Transverse colon (tissue), 4 donors: ENCODE data around the gene GLIS2. TPM values are rescaled to one million over a fixed set of nuclear protein-coding genes. Genes with fewer than 3 reads are reported as not detected.
A peak's percentile ranks its signal among the peaks of the same experiment; 100 is the strongest.

Experiments
- DNase-seq: peaks from one replicate; pipeline ENCODE4 v3.0.0-alpha.2; 2019
- H3K27ac ChIP-seq, 4 donors: fragments of 200-600 bp; sonication (generic); 2 replicates each; pipeline ENCODE4 v1.5.1; 2016 to 2018; ENCODE audit warnings: inconsistent platforms in 4 of 4
- H3K27me3 ChIP-seq: fragments of 200-600 bp; sonication (generic); 2 replicates; pipeline ENCODE4 v1.5.1; 2017; ENCODE audit warnings: inconsistent platforms
- H3K36me3 ChIP-seq, 4 donors: fragments of 200-600 bp; sonication (generic); 2 replicates each; pipeline ENCODE4 v1.5.1; 2017 to 2019; ENCODE audit warnings: inconsistent platforms in 4 of 4
- H3K4me1 ChIP-seq, 4 donors: fragments of 200-600 bp; sonication (generic); 2 replicates each; pipeline ENCODE4 v1.5.1; 2017 to 2020; ENCODE audit warnings: inconsistent platforms in 4 of 4
- H3K4me3 ChIP-seq, 4 donors: fragments of 200-600 bp; sonication (generic); 1 replicate in 1 of 4; 2 replicates in 3 of 4; pipeline versions ENCODE4 v1.5.1 to v1.6.1; 2017 to 2019; ENCODE audit warnings: inconsistent platforms in 4 of 4
- H3K9me3 ChIP-seq, 2 donors: fragments of 200-600 bp; sonication (generic); 2 replicates each; pipeline ENCODE4 v1.5.1; 2017 to 2019; ENCODE audit warnings: inconsistent platforms in 2 of 2
- EP300 ChIP-seq: sonication (generic); formaldehyde crosslinking; IDR thresholded peaks from one replicate; pipeline ENCODE4 v1.6.1; 2017; ENCODE audit warnings: antibody characterized with exemption, low read depth
- POLR2A ChIP-seq: fragments of 450-650 bp; IDR thresholded peaks from one replicate; pipeline ENCODE4 v1.6.1; 2016; ENCODE audit warnings: antibody characterized with exemption, mild to moderate bottlenecking, moderate library complexity
- POLR2AphosphoS5 ChIP-seq, 3 donors: sonication (generic); formaldehyde crosslinking; IDR thresholded peaks; one replicate each; pipeline ENCODE4 v1.6.1; 2016; ENCODE audit warnings: antibody characterized with exemption in 3 of 3
- WGBS, 2 donors: methylation state at CpG; one replicate each; pipeline ENCODE4 v1.1.5; 2018; ENCODE audit warnings: low coverage in 1 of 2; 5-methylcytosine and 5-hydroxymethylcytosine counted together
- in situ Hi-C, 4 donors: fragments of 200-750 bp; cut with MboI; loops; one replicate each; pipeline versions ENCODE4 v1.15.0 to v1.15.1; 2017; ENCODE audit warnings: low sequenced_read_pairs in 3 of 4, low pct_ligation_motif_present in 1 of 4, low pct_unique_long_range_greater_than_20kb in 1 of 4
- intact Hi-C: fragments of 100-400 bp; cut with DNase I; formaldehyde crosslinking; loops from one replicate; pipeline ENCODE4 v1.15.1; 2023; ENCODE audit warnings: low total_unique reads
- total RNA-seq, 4 donors: library from RNA; depleted of rRNA; stranded (reverse); fragments of >200 nt; gene quantifications; one replicate each; pipeline ENCODE4 v1.1.0, GENCODE V29; 2016
- TF ChIP-seq, protein P1 (sequence below), 5 experiments: fragments of 200-600 bp in 3 of 5; fragments of 450-650 bp in 2 of 5; sonication (generic) in 3 of 5; IDR thresholded peaks; 1 replicate in 2 of 5; 2 replicates in 3 of 5; pipeline ENCODE4 v1.5.1; 2016 to 2017; ENCODE audit warnings: antibody characterized with exemption in 5 of 5, inconsistent platforms in 3 of 5, mild to moderate bottlenecking in 2 of 5, moderate library complexity in 1 of 5

The GLIS2 gene
- total RNA-seq, 4 donors from 2014 or later: 0.68 to 5.0 (median 1.8) TPM

DNA sequence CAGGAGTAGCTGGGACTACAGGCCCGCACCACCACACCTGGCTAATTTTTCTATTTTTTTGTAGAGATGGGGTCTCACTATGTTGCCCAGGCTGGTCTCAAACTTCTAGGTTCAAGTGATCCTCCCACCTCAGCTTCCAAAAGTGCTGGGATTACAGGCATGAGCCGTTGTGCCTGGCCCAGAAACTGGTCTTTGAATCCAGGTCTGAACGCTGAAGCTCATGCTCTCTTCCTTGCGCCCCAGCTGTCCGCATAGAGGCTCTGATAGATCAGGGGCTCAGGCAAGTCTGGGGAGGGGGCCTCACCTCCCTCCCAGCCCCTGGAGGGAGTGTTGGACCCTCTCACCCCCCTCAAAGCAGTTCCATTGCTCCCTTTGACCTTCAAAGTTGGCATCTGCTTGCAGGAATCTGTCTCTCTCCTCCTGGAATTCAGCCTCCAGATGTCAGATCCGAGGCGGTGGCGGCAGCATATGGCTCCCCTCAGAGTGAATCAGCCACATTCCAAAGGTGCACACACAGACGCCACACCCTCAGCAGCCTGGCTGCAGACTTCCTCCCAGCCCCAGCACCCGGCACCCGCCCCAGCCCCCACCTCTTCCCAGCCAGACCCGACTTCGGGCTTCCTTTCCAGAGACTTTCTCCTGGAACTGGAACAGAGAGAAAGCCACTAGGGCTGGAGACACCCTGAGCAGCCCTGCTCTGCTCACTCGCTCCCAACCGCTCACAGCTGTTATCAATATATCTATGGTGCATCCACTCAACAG, 16.9 kb upstream of the GLIS2 start:
- intact Hi-C loops: no loop called here
- H3K27me3 ChIP-seq: no peaks in the 10 kb centered on the region
- no peak overlapping the region for H3K4me3 ChIP-seq
- H3K9me3 ChIP-seq: no peaks in the 10 kb centered on the region
- peak overlapping the region; percentile 71 to 89 (median 81) for H3K27ac ChIP-seq
- WGBS, 2 donors: 29 to 60% methylated on average over 2 to 15 of the region's 15 CpGs
- in situ Hi-C loops: no loop called here
- TF ChIP-seq EP300: no peak
- TF ChIP-seq POLR2AphosphoS5 (IDR thresholded peaks at IDR 0.05): peak; percentile 28 to 73 (median 71)
- TF ChIP-seq, protein P1, sequence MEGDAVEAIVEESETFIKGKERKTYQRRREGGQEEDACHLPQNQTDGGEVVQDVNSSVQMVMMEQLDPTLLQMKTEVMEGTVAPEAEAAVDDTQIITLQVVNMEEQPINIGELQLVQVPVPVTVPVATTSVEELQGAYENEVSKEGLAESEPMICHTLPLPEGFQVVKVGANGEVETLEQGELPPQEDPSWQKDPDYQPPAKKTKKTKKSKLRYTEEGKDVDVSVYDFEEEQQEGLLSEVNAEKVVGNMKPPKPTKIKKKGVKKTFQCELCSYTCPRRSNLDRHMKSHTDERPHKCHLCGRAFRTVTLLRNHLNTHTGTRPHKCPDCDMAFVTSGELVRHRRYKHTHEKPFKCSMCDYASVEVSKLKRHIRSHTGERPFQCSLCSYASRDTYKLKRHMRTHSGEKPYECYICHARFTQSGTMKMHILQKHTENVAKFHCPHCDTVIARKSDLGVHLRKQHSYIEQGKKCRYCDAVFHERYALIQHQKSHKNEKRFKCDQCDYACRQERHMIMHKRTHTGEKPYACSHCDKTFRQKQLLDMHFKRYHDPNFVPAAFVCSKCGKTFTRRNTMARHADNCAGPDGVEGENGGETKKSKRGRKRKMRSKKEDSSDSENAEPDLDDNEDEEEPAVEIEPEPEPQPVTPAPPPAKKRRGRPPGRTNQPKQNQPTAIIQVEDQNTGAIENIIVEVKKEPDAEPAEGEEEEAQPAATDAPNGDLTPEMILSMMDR (IDR thresholded peaks at IDR 0.05): no peak
- H3K36me3 ChIP-seq: no peaks in the 10 kb centered on the region
- H3K4me1 ChIP-seq: peaks cover 15 to 24% (median 20%) of the 10 kb centered on the region in 4 donors
- DNase-seq: peak; percentile 88

DNA sequence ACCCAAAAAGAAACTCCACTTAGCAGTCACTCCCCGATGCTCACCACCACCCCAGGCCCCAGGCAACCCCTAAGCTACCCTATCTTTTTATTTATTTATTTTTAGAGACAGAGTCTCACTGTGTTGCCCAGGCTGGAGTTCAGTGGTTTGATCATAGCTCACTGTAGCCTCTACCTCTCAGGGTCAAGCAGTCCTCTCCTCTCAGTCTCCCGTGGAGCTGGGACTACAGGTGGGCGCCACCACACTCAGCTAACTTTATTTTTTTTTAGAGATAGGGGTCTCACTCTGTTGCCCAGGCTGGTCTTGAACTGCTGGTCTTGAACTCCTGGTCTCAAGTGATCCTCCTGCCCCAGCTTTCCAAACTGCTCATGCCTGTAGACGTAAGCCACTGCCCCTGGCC, 14.7 kb upstream of the GLIS2 start:
- in situ Hi-C loops (no loop called here), intact Hi-C loops (no loop called here)

DNA sequence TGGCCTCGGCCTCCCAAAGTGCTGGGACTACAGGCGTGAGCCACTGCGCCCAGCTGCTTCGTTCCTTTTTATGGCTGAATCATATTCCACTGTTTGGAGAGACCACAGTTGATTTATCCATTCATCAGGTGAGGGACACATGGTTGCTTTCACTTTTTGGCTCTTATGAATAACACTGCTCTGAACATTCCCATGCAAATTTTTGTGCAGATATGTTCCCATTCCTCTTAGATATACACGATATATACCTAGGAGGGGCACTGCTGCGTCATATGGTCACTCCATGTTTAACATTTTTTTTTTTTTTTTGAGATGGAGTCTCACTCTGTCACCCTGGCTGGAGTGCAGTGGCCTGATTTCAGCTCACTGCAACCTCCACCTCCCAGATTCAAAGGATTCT, 13.9 kb upstream of the GLIS2 start:
- WGBS, 2 donors: 93 to 94% methylated on average over 2 to 6 of the region's 6 CpGs
- intact Hi-C loops (no loop called here), in situ Hi-C loops (no loop called here)
- DNase-seq: no peak
- Histone ChIP-seq H3K27me3 (no peaks in the 10 kb centered on the region), H3K36me3 (no peaks in the 10 kb centered on the region), H3K4me1 (peaks cover 16 to 22% (median 20%) of the 10 kb centered on the region in 4 donors), H3K27ac (no peak overlapping the region), H3K9me3 (no peaks in the 10 kb centered on the region), H3K4me3 (no peak overlapping the region)
- TF ChIP-seq EP300 (no peak), POLR2A (no peak), POLR2AphosphoS5 (IDR thresholded peaks at IDR 0.05) (no peak)
- TF ChIP-seq, protein P1 (IDR thresholded peaks at IDR 0.05): no peak

More for the DNA sequence above, 14.7 kb upstream of the GLIS2 start:
- Histone ChIP-seq H3K27ac (no peak overlapping the region), H3K9me3 (no peaks in the 10 kb centered on the region), H3K4me1 (peaks cover 12 to 19% (median 16%) of the 10 kb centered on the region in 4 donors), H3K4me3 (no peak overlapping the region), H3K27me3 (no peaks in the 10 kb centered on the region), H3K36me3 (no peaks in the 10 kb centered on the region)
- TF ChIP-seq POLR2A: no peak
- WGBS, 2 donors: 90 to 97% methylated on average over 2 to 4 of the region's 4 CpGs
- no peak for DNase-seq

DNA sequence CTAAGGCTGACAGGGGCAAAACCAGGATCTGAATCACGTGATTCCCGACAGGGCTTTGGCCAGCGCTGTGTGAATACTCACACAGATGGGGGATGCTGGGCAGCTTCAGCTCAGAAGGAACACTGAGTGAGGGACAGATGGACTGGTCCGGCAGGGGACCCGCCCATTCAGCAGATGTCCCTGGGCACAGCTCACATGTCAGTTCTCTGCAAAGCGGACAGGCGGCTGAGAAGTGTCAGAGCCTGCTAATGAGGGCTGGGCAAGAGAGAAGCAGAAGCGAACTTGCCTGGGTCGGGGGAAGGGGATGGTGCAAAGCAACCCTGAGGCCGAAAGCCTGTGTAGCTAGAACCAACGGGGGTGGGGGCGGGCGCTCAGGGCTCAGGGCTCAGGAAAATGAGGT, 11.9 kb upstream of the GLIS2 start:
- intact Hi-C loops (no loop called here), in situ Hi-C loops (no loop called here)
- H3K9me3 ChIP-seq: no peaks in the 10 kb centered on the region
- no peak for DNase-seq
- no peak for TF ChIP-seq POLR2A
- TF ChIP-seq POLR2AphosphoS5 (IDR thresholded peaks at IDR 0.05): no peak
- TF ChIP-seq, protein P1 (IDR thresholded peaks at IDR 0.05): no peak
- TF ChIP-seq EP300: no peak
- no peak overlapping the region for H3K27ac ChIP-seq
- H3K4me1 ChIP-seq: peaks cover 11 to 23% (median 17%) of the 10 kb centered on the region in 4 donors
- no peaks in the 10 kb centered on the region for H3K27me3 ChIP-seq
- no peak overlapping the region for H3K4me3 ChIP-seq
- no peaks in the 10 kb centered on the region for H3K36me3 ChIP-seq
- 88% methylated on average over 13 of the region's 13 CpGs; no CpG with 5 or more reads in 1 of the 2 donors for WGBS, 2 donors
